Endodermal cell (in vitro differentiated cells): Measurements from ENCODE around the gene GSTT4. TPM values are rescaled to one million over a fixed set of nuclear protein-coding genes. Genes with fewer than 3 reads are reported as not detected.

Source experiments
- DNase-seq: peaks from one replicate; pipeline ENCODE4 v3.0.0-alpha.2; 2017
- H3K27ac ChIP-seq: 2 replicates; pipeline ENCODE4 v1.5.1; 2013; ENCODE audit warnings: mild to moderate bottlenecking, low read depth, low read length, moderate library complexity
- H3K27me3 ChIP-seq: 2 replicates; pipeline ENCODE4 v1.6.1; 2013; ENCODE audit warnings: mild to moderate bottlenecking, low read length, moderate library complexity; ENCODE audit not compliant: insufficient read depth, control insufficient read depth, poor library complexity, severe bottlenecking
- H3K36me3 ChIP-seq: 2 replicates; pipeline ENCODE4 v1.7.0; 2013; ENCODE audit warnings: mild to moderate bottlenecking, low read length, moderate library complexity; ENCODE audit not compliant: control insufficient read depth, insufficient read depth
- H3K4me1 ChIP-seq: one replicate; pipeline ENCODE4 v1.7.0; 2013; ENCODE audit warnings: low read length; ENCODE audit not compliant: control insufficient read depth, insufficient read depth
- H3K4me3 ChIP-seq: 2 replicates; pipeline ENCODE4 v1.5.1; 2013; ENCODE audit warnings: mild to moderate bottlenecking, low read length, moderate library complexity
- H3K9ac ChIP-seq: 2 replicates; pipeline ENCODE4 v1.6.1; 2013; ENCODE audit warnings: mild to moderate bottlenecking, low read length, moderate library complexity; ENCODE audit not compliant: poor library complexity, severe bottlenecking; ENCODE audit errors: extremely low read depth
- H3K9me3 ChIP-seq: 2 replicates; pipeline ENCODE4 v1.6.1; 2013; ENCODE audit warnings: mild to moderate bottlenecking, low read length, moderate library complexity; ENCODE audit not compliant: control insufficient read depth
- H3K27ac Mint-ChIP-seq: 2 replicates; pipeline ENCODE4 v1.8.0; 2020; ENCODE audit warnings: mixed read lengths
- H3K27me3 Mint-ChIP-seq: 2 replicates; pipeline ENCODE4 v1.8.0; 2021; ENCODE audit warnings: mild to moderate bottlenecking, mixed read lengths; ENCODE audit not compliant: insufficient read depth
- H3K36me3 Mint-ChIP-seq: 2 replicates; pipeline ENCODE4 v1.8.0; 2020; ENCODE audit warnings: low read depth, mixed read lengths
- H3K4me1 Mint-ChIP-seq: 2 replicates; pipeline ENCODE4 v1.8.0; 2020; ENCODE audit warnings: mixed read lengths
- H3K4me3 Mint-ChIP-seq: 2 replicates; pipeline ENCODE4 v1.8.0; 2020; ENCODE audit warnings: mild to moderate bottlenecking, moderate library complexity, mixed read lengths
- H3K9me3 Mint-ChIP-seq: 2 replicates; pipeline ENCODE4 v1.8.0; 2020; ENCODE audit warnings: mild to moderate bottlenecking, mixed read lengths
- WGBS, 2 experiments: methylation state at CpG; one replicate each; pipeline versions ENCODE4 v1.1.5 to v1.1.7; 2013; ENCODE audit warnings: missing lambda C conversion rate in 2 of 2, mixed read lengths in 1 of 2; ENCODE audit not compliant: insufficient coverage in 1 of 2, insufficient read length in 1 of 2; 5-methylcytosine and 5-hydroxymethylcytosine counted together
- total RNA-seq, 2 donors: library from RNA; stranded (reverse); fragmentation: NEBNext Ultra II Directional in 1 of 2; extraction: Animal tissue kit (Norgen Biotek cat#: 25700) in 1 of 2; gene quantifications; 2 replicates in 1 of 2; 3 replicates in 1 of 2; pipeline ENCODE4 v1.2.1, GENCODE V29; 2021
- TF ChIP-seq, protein P1 (sequence below): fragments of 200-600 bp; sonication (generic); conservative IDR thresholded peaks from 2 replicates; pipeline ENCODE4 v1.5.0; 2021; ENCODE audit warnings: antibody characterized with exemption, mild to moderate bottlenecking

Gene GSTT4
- total RNA-seq, 2 donors from 2014 or later = not detected

- H3K9me3 ChIP-seq = no peaks in the 10 kb centered on the region
- H3K27ac Mint-ChIP-seq = no peak overlapping the region
- H3K27ac ChIP-seq = no peak overlapping the region
- H3K4me1 ChIP-seq = no peaks in the 10 kb centered on the region
- peaks cover 11% of the 10 kb centered on the region for H3K4me1 Mint-ChIP-seq
- H3K27me3 Mint-ChIP-seq = no peaks in the 10 kb centered on the region
- H3K9ac ChIP-seq = no peak overlapping the region
- 86 to 91% methylated on average over 1 to 5 of the region's 5 CpGs for WGBS, 2 experiments
- peaks cover 30% of the 10 kb centered on the region for H3K36me3 ChIP-seq
- TF ChIP-seq, protein P1, sequence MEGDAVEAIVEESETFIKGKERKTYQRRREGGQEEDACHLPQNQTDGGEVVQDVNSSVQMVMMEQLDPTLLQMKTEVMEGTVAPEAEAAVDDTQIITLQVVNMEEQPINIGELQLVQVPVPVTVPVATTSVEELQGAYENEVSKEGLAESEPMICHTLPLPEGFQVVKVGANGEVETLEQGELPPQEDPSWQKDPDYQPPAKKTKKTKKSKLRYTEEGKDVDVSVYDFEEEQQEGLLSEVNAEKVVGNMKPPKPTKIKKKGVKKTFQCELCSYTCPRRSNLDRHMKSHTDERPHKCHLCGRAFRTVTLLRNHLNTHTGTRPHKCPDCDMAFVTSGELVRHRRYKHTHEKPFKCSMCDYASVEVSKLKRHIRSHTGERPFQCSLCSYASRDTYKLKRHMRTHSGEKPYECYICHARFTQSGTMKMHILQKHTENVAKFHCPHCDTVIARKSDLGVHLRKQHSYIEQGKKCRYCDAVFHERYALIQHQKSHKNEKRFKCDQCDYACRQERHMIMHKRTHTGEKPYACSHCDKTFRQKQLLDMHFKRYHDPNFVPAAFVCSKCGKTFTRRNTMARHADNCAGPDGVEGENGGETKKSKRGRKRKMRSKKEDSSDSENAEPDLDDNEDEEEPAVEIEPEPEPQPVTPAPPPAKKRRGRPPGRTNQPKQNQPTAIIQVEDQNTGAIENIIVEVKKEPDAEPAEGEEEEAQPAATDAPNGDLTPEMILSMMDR = no peak
- H3K36me3 Mint-ChIP-seq = peaks cover 37% of the 10 kb centered on the region
- no peak overlapping the region for H3K4me3 Mint-ChIP-seq
- DNase-seq = peak; percentile 31
- H3K27me3 ChIP-seq = no peaks in the 10 kb centered on the region
- no peaks in the 10 kb centered on the region for H3K9me3 Mint-ChIP-seq
- H3K4me3 ChIP-seq = no peak overlapping the region
These were observed 30.0 kb upstream of the GSTT4 start for GRCh38 chr22:24035296-24035695.

DNA sequence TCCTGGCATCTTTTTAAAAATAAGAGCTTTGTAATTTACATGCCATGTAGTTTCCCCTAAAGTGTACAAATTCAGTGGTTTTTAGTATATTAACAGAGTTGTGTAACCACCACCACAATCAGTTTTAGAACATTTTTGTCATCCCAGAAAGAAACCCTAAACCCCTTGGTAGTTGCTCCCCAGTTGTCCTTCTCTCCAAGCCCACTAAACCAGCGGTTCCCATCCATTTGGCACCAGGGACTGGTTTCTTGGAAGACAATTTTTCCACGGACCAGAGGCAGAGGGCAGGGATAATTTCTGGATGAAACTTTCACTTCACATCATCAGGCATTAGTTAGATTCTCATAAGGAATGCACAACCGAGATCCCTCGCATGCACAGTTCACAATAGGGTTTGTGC is 28.5 kb upstream of the GSTT4 start:
- no peaks in the 10 kb centered on the region for H3K9me3 ChIP-seq
- no peak overlapping the region for H3K27ac Mint-ChIP-seq
- H3K4me3 ChIP-seq = no peak overlapping the region
- peaks cover 23% of the 10 kb centered on the region for H3K36me3 Mint-ChIP-seq
- 87 to 98% methylated on average over 3 to 4 of the region's 4 CpGs for WGBS, 2 experiments
- H3K27ac ChIP-seq = no peak overlapping the region
- H3K36me3 ChIP-seq = peaks cover 15% of the 10 kb centered on the region
- TF ChIP-seq, protein P1 = no peak
- H3K27me3 ChIP-seq = no peaks in the 10 kb centered on the region
- H3K4me1 Mint-ChIP-seq = peaks cover 11% of the 10 kb centered on the region
- H3K9ac ChIP-seq = no peak overlapping the region
- H3K27me3 Mint-ChIP-seq = no peaks in the 10 kb centered on the region
- H3K4me3 Mint-ChIP-seq = no peak overlapping the region
- DNase-seq = peak; percentile 25
- no peaks in the 10 kb centered on the region for H3K9me3 Mint-ChIP-seq
- H3K4me1 ChIP-seq = no peaks in the 10 kb centered on the region

- no peaks in the 10 kb centered on the region for H3K27me3 ChIP-seq
- no peaks in the 10 kb centered on the region for H3K4me1 ChIP-seq
- H3K9ac ChIP-seq = no peak overlapping the region
- Mint-ChIP-seq H3K4me3 (no peak overlapping the region), H3K27ac (no peak overlapping the region), H3K36me3 (no peaks in the 10 kb centered on the region), H3K4me1 (peaks cover 13% of the 10 kb centered on the region), H3K9me3 (no peaks in the 10 kb centered on the region), H3K27me3 (no peaks in the 10 kb centered on the region)
- no peaks in the 10 kb centered on the region for H3K9me3 ChIP-seq
- H3K36me3 ChIP-seq = no peaks in the 10 kb centered on the region
- H3K27ac ChIP-seq = no peak overlapping the region
- TF ChIP-seq, protein P1 = no peak
- H3K4me3 ChIP-seq = no peak overlapping the region
- peak; percentile 13 for DNase-seq
These were observed 25.0 kb upstream of the GSTT4 start for GRCh38 chr22:24030186-24030702.
